ENCODE data around the gene ATP5F1C.

DNA sequence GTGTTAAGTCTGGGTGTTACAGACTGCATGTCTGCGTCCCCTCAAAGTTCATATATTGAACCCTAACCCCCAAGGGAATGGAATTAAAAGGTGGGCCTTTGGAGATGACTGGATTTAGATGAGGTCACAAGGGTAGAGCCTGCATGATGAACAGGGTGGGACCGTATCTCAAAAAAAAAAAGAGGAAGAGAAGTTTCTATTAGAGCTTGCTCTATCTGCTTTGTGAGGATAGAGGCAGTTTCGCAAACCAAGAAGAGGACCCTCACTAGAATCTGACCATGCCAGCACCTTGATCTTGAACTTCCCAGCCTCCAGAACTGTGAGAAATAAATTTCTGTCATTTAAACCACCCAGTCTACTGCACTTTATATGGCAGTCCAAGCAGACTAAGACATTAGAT lies 1.5 kb upstream of the ATP5F1C start:
- TF ChIP-seq, protein P1, sequence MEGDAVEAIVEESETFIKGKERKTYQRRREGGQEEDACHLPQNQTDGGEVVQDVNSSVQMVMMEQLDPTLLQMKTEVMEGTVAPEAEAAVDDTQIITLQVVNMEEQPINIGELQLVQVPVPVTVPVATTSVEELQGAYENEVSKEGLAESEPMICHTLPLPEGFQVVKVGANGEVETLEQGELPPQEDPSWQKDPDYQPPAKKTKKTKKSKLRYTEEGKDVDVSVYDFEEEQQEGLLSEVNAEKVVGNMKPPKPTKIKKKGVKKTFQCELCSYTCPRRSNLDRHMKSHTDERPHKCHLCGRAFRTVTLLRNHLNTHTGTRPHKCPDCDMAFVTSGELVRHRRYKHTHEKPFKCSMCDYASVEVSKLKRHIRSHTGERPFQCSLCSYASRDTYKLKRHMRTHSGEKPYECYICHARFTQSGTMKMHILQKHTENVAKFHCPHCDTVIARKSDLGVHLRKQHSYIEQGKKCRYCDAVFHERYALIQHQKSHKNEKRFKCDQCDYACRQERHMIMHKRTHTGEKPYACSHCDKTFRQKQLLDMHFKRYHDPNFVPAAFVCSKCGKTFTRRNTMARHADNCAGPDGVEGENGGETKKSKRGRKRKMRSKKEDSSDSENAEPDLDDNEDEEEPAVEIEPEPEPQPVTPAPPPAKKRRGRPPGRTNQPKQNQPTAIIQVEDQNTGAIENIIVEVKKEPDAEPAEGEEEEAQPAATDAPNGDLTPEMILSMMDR (IDR thresholded peaks at IDR 0.05; ENCODE audit: extremely low read depth in 1 of 2, insufficient read depth in 1 of 2, low read depth in 1 of 2, low read length in 2 of 2): no peak
- no peak for TF ChIP-seq EZH2 (IDR thresholded peaks at IDR 0.05; ENCODE audit: borderline replicate concordance, low read depth, low read length, severe bottlenecking)
